GM04503 (cell line): ENCODE data around the gene ALPI.

Experiments
- DNase-seq: peaks from one replicate; pipeline ENCODE4 v3.0.0-alpha.2; 2012; ENCODE audit warnings: low read depth

The ALPI gene

GRCh38 chr2:232501794-232502390 is 45.9 kb downstream of the ALPI start:
- no peak for DNase-seq

GRCh38 chr2:232502511-232502910 is 46.6 kb downstream of the ALPI start:
- DNase-seq, result no peak

- DNase-seq, result no peak
Measured at GRCh38 chr2:232502911-232503808, 47.2 kb downstream of the ALPI start.

DNA sequence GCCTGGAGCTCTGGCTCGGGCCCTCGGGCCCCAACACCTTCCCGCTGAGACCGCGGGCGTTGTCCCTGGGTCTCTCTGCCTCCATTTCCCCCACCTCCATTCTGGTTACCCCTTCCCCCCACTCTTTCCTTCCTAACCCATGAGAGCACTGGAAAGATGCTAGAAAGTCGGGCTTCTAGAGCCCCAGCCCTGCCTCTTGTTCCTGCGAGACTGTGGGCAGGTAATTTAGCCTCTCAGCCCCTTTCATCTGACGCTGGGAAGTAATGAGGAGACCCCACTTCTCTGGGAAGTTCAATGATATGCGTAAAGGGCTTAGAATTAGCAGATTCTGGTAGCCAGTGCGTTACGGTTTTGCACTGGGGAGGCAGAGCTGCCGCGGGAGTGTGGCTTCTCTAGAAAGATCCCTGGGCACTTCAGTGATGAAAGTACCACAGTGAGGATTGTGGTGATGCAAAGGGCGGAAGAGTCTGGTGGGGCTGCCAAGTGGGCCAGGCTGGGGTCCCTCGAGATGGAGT is 47.9 kb downstream of the ALPI start:
- no peak for DNase-seq

DNA sequence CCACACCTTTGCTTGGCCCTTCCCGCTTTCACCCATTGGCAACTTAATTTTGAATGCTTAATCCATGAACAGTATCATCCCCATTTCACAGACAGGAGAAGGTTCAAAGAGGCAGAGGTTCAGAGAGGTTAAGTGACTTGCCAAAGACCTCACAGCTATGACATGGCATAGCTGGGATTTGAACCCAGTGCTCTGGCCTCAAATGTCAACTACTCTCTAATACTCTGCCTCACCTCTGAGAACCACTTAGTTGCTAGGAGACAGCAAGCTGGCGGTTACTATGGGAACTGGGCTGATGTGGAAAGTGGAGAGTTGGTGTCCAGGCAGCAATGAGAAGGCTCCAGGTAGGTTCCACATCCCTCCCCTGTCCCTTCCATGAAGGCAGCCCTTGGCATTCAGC is 48.5 kb downstream of the ALPI start:
- no peak for DNase-seq

DNA sequence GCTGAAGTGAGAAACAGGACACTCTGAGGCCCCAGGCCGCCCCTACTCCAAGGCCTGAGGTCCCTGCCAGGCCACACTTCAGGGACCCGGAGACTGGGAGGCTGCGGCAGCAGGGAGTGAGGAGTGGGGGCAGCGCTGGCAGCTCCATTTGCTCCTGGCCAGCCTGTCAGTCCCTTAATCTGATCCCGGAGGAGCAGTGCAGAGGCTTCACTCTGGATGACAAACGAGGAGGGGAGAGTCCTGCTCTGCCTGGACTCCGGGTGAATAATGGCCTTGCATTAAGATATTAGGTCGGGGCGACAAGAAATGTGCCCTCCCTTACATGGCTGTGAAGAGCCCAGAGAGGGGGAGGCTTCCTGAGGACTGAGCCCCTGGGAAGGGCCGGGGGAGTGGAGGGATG is 49.9 kb downstream of the ALPI start:
- no peak for DNase-seq

GRCh38 chr2:232506709-232507108 is 50.8 kb downstream of the ALPI start:
- DNase-seq, result no peak

- DNase-seq, result no peak
Measured at GRCh38 chr2:232508251-232508650, 52.3 kb downstream of the ALPI start.
